GM10248 (cell line): ENCODE measurements around the gene RASSF5.

Source experiments
- CTCF ChIA-PET: fragments of 300-600 bp; sonication (Branson Sonifier 250); formaldehyde crosslinking; extraction: SDS; loops from one replicate; lab custom pipeline; 2021; ENCODE audit warnings: antibody characterized with exemption; lab: Yijun Ruan, JAX
- POLR2A ChIA-PET: fragments of 350-650 bp; sonication (Branson Sonifier 250); formaldehyde crosslinking; extraction: SDS; loops from one replicate; lab custom pipeline; 2020; ENCODE audit warnings: antibody characterized with exemption; lab: Yijun Ruan, JAX
- DNase-seq: peaks from one replicate; pipeline ENCODE4 v3.0.0; 2012; ENCODE audit errors: extremely low spot score
- TF ChIP-seq, protein P1 (sequence below): IDR thresholded peaks from 2 replicates; pipeline ENCODE4 v1.5.1; 2012; ENCODE audit warnings: mild to moderate bottlenecking, low read depth; ENCODE audit errors: extremely low read depth, missing control alignments, control extremely low read depth

The RASSF5 gene

DNA sequence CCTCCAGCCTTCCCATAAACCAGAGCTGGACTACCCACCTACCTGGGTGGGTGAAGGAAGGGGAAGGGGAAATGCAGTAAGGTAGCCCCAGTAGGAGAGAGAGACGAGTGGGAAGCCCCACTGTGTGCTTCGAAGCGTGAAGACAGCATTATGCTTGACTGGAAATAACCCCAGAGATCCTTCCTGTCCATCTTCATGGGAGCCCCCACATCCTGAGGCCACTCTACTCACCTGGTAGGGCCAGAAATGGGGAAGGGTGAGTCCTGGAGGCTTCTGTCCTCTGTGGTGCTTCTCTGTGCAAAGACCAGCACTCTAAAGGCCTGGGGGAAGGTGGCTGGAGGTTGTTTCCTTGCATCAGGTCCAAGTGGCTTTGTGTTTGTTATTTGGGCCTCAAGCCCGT, 10.0 kb upstream of the RASSF5 start:
- DNase-seq = no peak
- TF ChIP-seq, protein P1, sequence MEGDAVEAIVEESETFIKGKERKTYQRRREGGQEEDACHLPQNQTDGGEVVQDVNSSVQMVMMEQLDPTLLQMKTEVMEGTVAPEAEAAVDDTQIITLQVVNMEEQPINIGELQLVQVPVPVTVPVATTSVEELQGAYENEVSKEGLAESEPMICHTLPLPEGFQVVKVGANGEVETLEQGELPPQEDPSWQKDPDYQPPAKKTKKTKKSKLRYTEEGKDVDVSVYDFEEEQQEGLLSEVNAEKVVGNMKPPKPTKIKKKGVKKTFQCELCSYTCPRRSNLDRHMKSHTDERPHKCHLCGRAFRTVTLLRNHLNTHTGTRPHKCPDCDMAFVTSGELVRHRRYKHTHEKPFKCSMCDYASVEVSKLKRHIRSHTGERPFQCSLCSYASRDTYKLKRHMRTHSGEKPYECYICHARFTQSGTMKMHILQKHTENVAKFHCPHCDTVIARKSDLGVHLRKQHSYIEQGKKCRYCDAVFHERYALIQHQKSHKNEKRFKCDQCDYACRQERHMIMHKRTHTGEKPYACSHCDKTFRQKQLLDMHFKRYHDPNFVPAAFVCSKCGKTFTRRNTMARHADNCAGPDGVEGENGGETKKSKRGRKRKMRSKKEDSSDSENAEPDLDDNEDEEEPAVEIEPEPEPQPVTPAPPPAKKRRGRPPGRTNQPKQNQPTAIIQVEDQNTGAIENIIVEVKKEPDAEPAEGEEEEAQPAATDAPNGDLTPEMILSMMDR = no peak
- ChIA-PET POLR2A (interaction anchor here (0.7 to 0.8 kb wide), 3 partner anchors 10 to 75 kb away, joined by 3 to 8 read pairs (median 3); partner anchors contain the start of gene RASSF5), CTCF (interaction anchor here (1.5 to 15.7 kb wide), 8 partner anchors 9 to 415 kb away, joined by 4 to 179 read pairs (median 25); partner anchors contain the start of genes DYRK3, EIF2D and RASSF5)

DNA sequence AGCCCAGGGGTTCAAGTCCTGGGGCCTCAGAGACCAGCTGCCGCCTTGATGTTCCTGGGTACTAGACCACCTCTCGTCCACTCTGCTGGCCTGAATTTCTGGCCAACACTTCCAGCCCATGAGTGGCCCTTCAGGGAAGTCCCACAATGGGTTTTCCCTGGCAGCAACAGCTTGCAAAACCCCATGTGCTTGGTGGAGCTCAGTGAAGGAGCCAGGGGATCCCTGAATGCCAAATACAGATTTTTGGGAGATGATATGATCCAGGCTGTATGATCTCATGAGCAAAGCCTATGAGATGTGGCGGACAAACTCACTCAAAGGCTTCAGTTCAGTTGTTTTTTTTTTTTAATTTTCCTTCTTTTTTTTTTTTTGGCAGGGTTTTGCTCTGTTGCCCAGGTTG, 9.6 kb upstream of the RASSF5 start:
- ChIA-PET POLR2A (interaction anchor here (0.6 to 0.8 kb wide), 4 partner anchors 9 to 75 kb away, joined by 3 to 8 read pairs (median 4); partner anchors contain the start of gene RASSF5), CTCF (interaction anchor here (1.1 to 15.7 kb wide), 10 partner anchors 7 to 166 kb away, joined by 3 to 179 read pairs (median 25); partner anchors contain the start of genes EIF2D and RASSF5)
- TF ChIP-seq, protein P1 = no peak
- no peak for DNase-seq

DNA sequence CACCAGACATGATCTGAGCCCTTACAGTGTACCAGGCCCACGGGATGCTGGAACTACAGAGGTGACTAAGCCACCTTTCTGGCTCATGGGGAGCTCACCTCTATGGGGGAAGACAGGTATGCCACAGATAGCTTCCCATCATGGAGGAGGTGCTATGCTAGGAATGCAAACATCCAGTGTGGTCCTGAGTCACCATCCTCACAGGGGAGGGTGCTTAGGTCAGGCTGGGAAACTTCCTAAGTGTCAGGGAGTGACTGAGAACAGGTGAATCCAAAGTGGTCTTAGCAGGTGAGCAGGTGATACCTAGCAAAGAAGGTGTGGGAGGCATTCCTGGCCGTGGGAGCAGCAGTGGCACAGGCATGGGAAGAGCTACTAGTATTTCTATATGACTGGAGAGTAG, 8.6 kb upstream of the RASSF5 start:
- TF ChIP-seq, protein P1 = no peak
- POLR2A ChIA-PET = no interaction called here
- CTCF ChIA-PET = interaction anchor here (1.1 to 15.7 kb wide), 11 partner anchors 8 to 165 kb away, joined by 3 to 179 read pairs (median 8); partner anchors contain the start of genes DYRK3 and RASSF5
- DNase-seq = no peak

DNA sequence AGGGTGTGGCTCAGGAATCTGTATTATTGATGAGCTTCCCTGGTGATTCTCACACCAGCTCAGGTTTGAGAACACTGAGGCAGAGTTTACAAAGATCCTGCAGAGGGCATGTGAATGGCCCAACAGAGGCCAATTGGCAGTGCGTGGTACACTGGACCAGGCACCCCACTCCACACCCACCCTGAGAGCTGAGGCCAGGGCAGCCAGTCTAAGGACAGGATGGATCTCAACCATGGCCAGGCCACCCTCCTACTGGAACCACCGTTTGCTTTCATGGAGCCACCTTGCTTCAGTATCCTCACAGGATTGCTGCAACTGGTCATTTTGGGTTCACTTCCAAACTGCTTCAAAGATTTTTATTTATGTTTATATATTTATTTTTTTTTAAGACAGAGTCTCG, 7.3 kb upstream of the RASSF5 start:
- POLR2A ChIA-PET = no interaction called here
- TF ChIP-seq, protein P1 = no peak
- DNase-seq = no peak
- CTCF ChIA-PET = interaction anchor here (1.0 to 15.7 kb wide), 10 partner anchors 10 to 163 kb away, joined by 3 to 179 read pairs (median 5); partner anchors contain the start of gene DYRK3

DNA sequence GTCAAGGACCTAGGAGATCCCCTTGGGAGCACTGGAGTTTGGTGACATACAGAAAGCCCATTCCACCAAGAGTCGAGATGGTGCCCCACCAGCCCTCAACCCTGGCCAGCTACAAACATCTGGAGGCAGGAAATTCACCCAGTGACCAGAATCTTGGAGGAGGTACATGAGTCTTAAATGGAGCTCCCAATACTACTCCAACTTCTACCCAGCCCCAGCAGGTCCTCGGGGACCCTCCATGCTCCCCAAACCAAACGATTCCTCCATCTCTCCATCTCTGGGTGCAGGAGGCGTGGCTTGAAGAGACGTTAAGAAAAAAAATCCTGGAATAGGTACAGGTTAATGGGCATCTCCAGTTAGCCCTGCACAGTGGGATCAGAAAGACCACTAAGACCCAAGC, 5.5 kb upstream of the RASSF5 start:
- CTCF ChIA-PET = interaction anchor here (1.2 to 15.7 kb wide), 5 partner anchors 12 to 81 kb away, joined by 4 to 179 read pairs (median 11); no protein-coding TSS in a partner anchor
- DNase-seq = no peak
- POLR2A ChIA-PET = no interaction called here
- TF ChIP-seq, protein P1 = no peak

DNA sequence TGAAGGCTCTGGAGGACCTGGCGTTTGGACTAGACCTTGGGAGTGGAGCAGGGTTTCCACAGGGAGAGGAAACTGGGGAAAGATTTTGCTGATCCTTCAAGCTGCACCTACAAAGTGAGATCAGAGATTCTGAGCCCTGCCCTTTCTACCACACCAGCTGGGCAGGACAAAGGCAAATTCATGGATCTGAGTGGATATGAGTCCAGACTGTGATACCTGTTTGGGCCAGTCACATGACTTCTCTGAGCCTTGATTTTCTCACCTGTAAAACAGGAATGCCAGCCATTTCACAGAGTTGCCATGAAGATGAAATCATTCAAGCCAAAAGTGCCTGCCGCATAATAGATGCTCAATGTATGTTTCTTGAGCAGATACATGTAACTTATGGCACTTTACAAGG, 4.9 kb upstream of the RASSF5 start:
- POLR2A ChIA-PET = no interaction called here

More for the DNA sequence above, 4.9 kb upstream of the RASSF5 start:
- CTCF ChIA-PET = interaction anchor here (1.1 to 15.7 kb wide), 7 partner anchors 12 to 163 kb away, joined by 3 to 179 read pairs (median 7); no protein-coding TSS in a partner anchor
- TF ChIP-seq, protein P1 = no peak
- no peak for DNase-seq
